H1 (cell line): ENCODE data around the gene DEPDC1. TPM values are rescaled to one million over a fixed set of nuclear protein-coding genes. Genes with fewer than 3 reads are reported as not detected.
A peak's percentile ranks its signal among the peaks of the same experiment; 100 is the strongest.

Experiments
- CTCF ChIA-PET: fragments of 300-600 bp; sonication (Branson Sonifier 250); formaldehyde crosslinking; loops from one replicate; lab custom pipeline; 2021; ENCODE audit not compliant: partially characterized antibody; lab: Charles Lee
- POLR2A ChIA-PET: fragments of 300-600 bp; sonication (Branson Sonifier 250); formaldehyde crosslinking; loops from one replicate; lab custom pipeline; 2021; ENCODE audit warnings: inconsistent platforms; ENCODE audit not compliant: partially characterized antibody; lab: Charles Lee
- DNase-seq, 2 experiments: peaks; one replicate each; pipeline versions ENCODE4 v3.0.0 to v3.0.0-alpha.2; 2010 to 2022; ENCODE audit warnings: low spot score in 2 of 2, low read depth in 1 of 2, mixed read lengths in 1 of 2
- FAIRE-seq: peaks from 2 replicates; lab custom pipeline; 2011; peaks lifted over from hg19 to GRCh38; lab: Jason Lieb, UNC
- H2AFZ ChIP-seq: 2 replicates; pipeline ENCODE4 v1.8.1; 2012; ENCODE audit warnings: low read length, inconsistent platforms
- H2AK5ac ChIP-seq: 2 replicates; pipeline ENCODE4 v1.6.1; 2013; ENCODE audit warnings: low read depth, low read length
- H2BK120ac ChIP-seq: replicated peaks from 2 replicates; pipeline ENCODE3; 2013; ENCODE audit warnings: low read depth, low read length, inconsistent platforms
- H2BK12ac ChIP-seq: 2 replicates; pipeline ENCODE4 v1.6.1; 2013; ENCODE audit warnings: low read depth, low read length
- H2BK15ac ChIP-seq: 2 replicates; pipeline ENCODE4 v1.6.1; 2013; ENCODE audit warnings: low read length
- H2BK20ac ChIP-seq: 2 replicates; pipeline ENCODE4 v1.6.1; 2013; ENCODE audit warnings: low read length
- H2BK5ac ChIP-seq: 2 replicates; pipeline ENCODE4 v1.6.1; 2013; ENCODE audit warnings: low read depth, low read length
- H3K14ac ChIP-seq: 2 replicates; pipeline ENCODE4 v1.6.1; 2013; ENCODE audit warnings: inconsistent platforms; ENCODE audit not compliant: insufficient read length
- H3K18ac ChIP-seq: 2 replicates; pipeline ENCODE4 v1.6.1; 2013; ENCODE audit warnings: low read length; ENCODE audit errors: extremely low read depth
- H3K23ac ChIP-seq: 2 replicates; pipeline ENCODE4 v1.6.1; 2013; ENCODE audit warnings: inconsistent platforms; ENCODE audit not compliant: insufficient read length
- H3K23me2 ChIP-seq: 2 replicates; pipeline ENCODE4 v1.6.1; 2013; ENCODE audit warnings: low read depth, low read length
- H3K27ac ChIP-seq: 2 replicates; pipeline ENCODE4 v1.6.1; 2011; ENCODE audit warnings: low read depth, low read length, inconsistent platforms
- H3K27me3 ChIP-seq, 4 experiments: replicated peaks in 1 of 4; 1 replicate in 1 of 4; 2 replicates in 3 of 4; pipeline versions ENCODE4 v1.6.1 to v1.8.1; 2011 to 2013; ENCODE audit warnings: low read length in 3 of 4, mild to moderate bottlenecking in 3 of 4, inconsistent platforms in 2 of 4, mixed read lengths in 2 of 4, moderate library complexity in 1 of 4; ENCODE audit not compliant: control insufficient read depth in 3 of 4, insufficient read depth in 3 of 4; ENCODE audit errors: extremely low read depth in 1 of 4
- H3K36me3 ChIP-seq, 4 experiments: 2 replicates each; pipeline versions ENCODE4 v1.6.1 to v1.8.1; 2011 to 2013; ENCODE audit warnings: mild to moderate bottlenecking in 4 of 4, low read length in 3 of 4, moderate library complexity in 2 of 4, control low read depth in 1 of 4, inconsistent platforms in 1 of 4; ENCODE audit not compliant: insufficient read depth in 4 of 4, control insufficient read depth in 2 of 4
- H3K4ac ChIP-seq: replicated peaks from 2 replicates; pipeline ENCODE3; 2013; ENCODE audit warnings: low read length, low read depth, mixed read lengths, inconsistent platforms; ENCODE audit not compliant: insufficient read length
- H3K4me1 ChIP-seq, 4 experiments: replicated peaks in 1 of 4; 1 replicate in 1 of 4; 2 replicates in 3 of 4; pipeline versions ENCODE4 v1.6.1 to v1.8.1; 2011 to 2013; ENCODE audit warnings: low read length in 3 of 4, inconsistent platforms in 2 of 4, mixed read lengths in 1 of 4; ENCODE audit not compliant: insufficient read depth in 4 of 4, control insufficient read depth in 3 of 4
- H3K4me2 ChIP-seq, 2 experiments: 2 replicates each; pipeline versions ENCODE4 v1.6.1 to v1.8.1; 2011 to 2013; ENCODE audit warnings: low read depth in 2 of 2, low read length in 2 of 2, control low read depth in 1 of 2, inconsistent platforms in 1 of 2, mild to moderate bottlenecking in 1 of 2; ENCODE audit not compliant: insufficient read depth in 1 of 2
- H3K4me3 ChIP-seq, 4 experiments: fragments of 200-600, 300-600 bp in 1 of 4; sonication (generic), shearing (Covaris generic), sonication (Bioruptor Twin) in 1 of 4; 2 replicates each; pipeline versions ENCODE4 v1.5.1 to v1.8.1; 2011 to 2016; ENCODE audit warnings: low read length in 4 of 4, low read depth in 3 of 4, control low read depth in 2 of 4, inconsistent platforms in 2 of 4, mild to moderate bottlenecking in 2 of 4, mixed read lengths in 1 of 4, moderate library complexity in 1 of 4; ENCODE audit not compliant: insufficient read depth in 2 of 4; ENCODE audit errors: extremely low read depth in 1 of 4
- H3K56ac ChIP-seq: replicated peaks from 2 replicates; pipeline ENCODE3; 2013; ENCODE audit warnings: low read depth, mild to moderate bottlenecking, mixed read lengths, low read length, inconsistent platforms; ENCODE audit not compliant: insufficient read length
- H3K79me1 ChIP-seq: 2 replicates; pipeline ENCODE4 v1.6.1; 2013; ENCODE audit warnings: low read depth, low read length, control low read depth
- H3K79me2 ChIP-seq, 2 experiments: 2 replicates each; pipeline versions ENCODE4 v1.6.1 to v1.8.1; 2012 to 2013; ENCODE audit warnings: low read length in 2 of 2, mild to moderate bottlenecking in 2 of 2, inconsistent platforms in 1 of 2; ENCODE audit not compliant: insufficient read depth in 2 of 2, control insufficient read depth in 1 of 2
- H3K9ac ChIP-seq, 4 experiments: replicated peaks in 1 of 4; 1 replicate in 1 of 4; 2 replicates in 3 of 4; pipeline versions ENCODE4 v1.6.1 to v1.8.1; 2011 to 2013; ENCODE audit warnings: low read depth in 3 of 4, low read length in 3 of 4, control low read depth in 2 of 4, mild to moderate bottlenecking in 2 of 4, moderate library complexity in 2 of 4, inconsistent platforms in 1 of 4; ENCODE audit errors: extremely low read depth in 1 of 4
- H3K9me3 ChIP-seq, 2 experiments: 2 replicates each; pipeline versions ENCODE4 v1.6.1 to v1.8.1; 2012 to 2013; ENCODE audit warnings: mild to moderate bottlenecking in 2 of 2, moderate library complexity in 2 of 2, control low read depth in 1 of 2, inconsistent platforms in 1 of 2, low read depth in 1 of 2, low read length in 1 of 2, mixed read lengths in 1 of 2; ENCODE audit not compliant: insufficient read depth in 2 of 2
- H4K20me1 ChIP-seq, 2 experiments: replicated peaks in 1 of 2; 2 replicates each; pipeline versions ENCODE3 to v1.8.1; 2011 to 2013; ENCODE audit warnings: inconsistent platforms in 2 of 2, low read length in 2 of 2, mild to moderate bottlenecking in 1 of 2; ENCODE audit not compliant: insufficient read depth in 2 of 2, control insufficient read depth in 1 of 2
- H4K5ac ChIP-seq: 2 replicates; pipeline ENCODE4 v1.6.1; 2013; ENCODE audit warnings: low read length, low read depth, mixed read lengths, inconsistent platforms; ENCODE audit not compliant: insufficient read length
- H4K8ac ChIP-seq: 2 replicates; pipeline ENCODE4 v1.8.0; 2013; ENCODE audit warnings: mild to moderate bottlenecking, moderate library complexity, low read length, inconsistent platforms; ENCODE audit not compliant: insufficient read depth; ENCODE audit errors: extremely low read depth
- H4K91ac ChIP-seq: replicated peaks from 2 replicates; pipeline ENCODE3; 2013; ENCODE audit warnings: low read length, mixed read lengths, inconsistent platforms; ENCODE audit not compliant: insufficient read length
- CTCF ChIP-seq, 3 experiments: IDR thresholded peaks; 1 replicate in 2 of 3; 2 replicates in 1 of 3; pipeline versions ENCODE4 v1.5.1 to v1.6.1; 2011; ENCODE audit warnings: low read length in 3 of 3, mild to moderate bottlenecking in 3 of 3, inconsistent platforms in 2 of 3, low read depth in 1 of 3, moderate library complexity in 1 of 3; ENCODE audit not compliant: insufficient read depth in 1 of 3; ENCODE audit errors: control extremely low read depth in 1 of 3
- JUN ChIP-seq: IDR thresholded peaks from 2 replicates; pipeline ENCODE4 v1.6.1; 2011; ENCODE audit warnings: low read depth, mild to moderate bottlenecking, improper control_type of control experiment, low read length
- KDM1A ChIP-seq: fragments of 200-600, 300-600 bp; sonication (generic); IDR thresholded peaks from 2 replicates; pipeline ENCODE4 v1.7.1; 2016; ENCODE audit warnings: mild to moderate bottlenecking, low read length, borderline replicate concordance
- PHF8 ChIP-seq: fragments of 200-600 bp; sonication (generic); conservative IDR thresholded peaks from 2 replicates; pipeline ENCODE4 v1.7.1; 2012; ENCODE audit warnings: low read depth, mild to moderate bottlenecking, inconsistent platforms, low read length, moderate library complexity
- RNF2 ChIP-seq: fragments of 200-900, 300-1000 bp; sonication (generic); IDR thresholded peaks from 2 replicates; pipeline ENCODE4 v1.7.1; 2016; ENCODE audit warnings: borderline replicate concordance, low read depth, mild to moderate bottlenecking, antibody characterized with exemption, low read length; ENCODE audit not compliant: poor library complexity, severe bottlenecking; ENCODE audit errors: missing control alignments
- SP1 ChIP-seq: IDR thresholded peaks from 2 replicates; pipeline ENCODE4 v1.6.1; 2011; ENCODE audit warnings: low read depth, low read length
- SP2 ChIP-seq: IDR thresholded peaks from 2 replicates; pipeline ENCODE4 v1.6.1; 2012; ENCODE audit warnings: mild to moderate bottlenecking, low read length, inconsistent platforms
- SUZ12 ChIP-seq: fragments of 200-600 bp; sonication (generic); IDR thresholded peaks from 2 replicates; pipeline ENCODE4 v1.6.1; 2012; ENCODE audit warnings: mild to moderate bottlenecking, inconsistent platforms, low read length, moderate library complexity, mixed read lengths
- TAF1 ChIP-seq: IDR thresholded peaks from 2 replicates; pipeline ENCODE4 v1.6.1; 2011; ENCODE audit warnings: mild to moderate bottlenecking, low read depth, low read length
- WGBS, 2 experiments: shearing (Covaris generic) in 1 of 2; methylation state at CpG; one replicate each; pipeline versions ENCODE4 v1.1.6 to v1.1.7; 2013 to 2015; ENCODE audit warnings: low lambda C conversion rate in 2 of 2, mixed read lengths in 2 of 2, inconsistent platforms in 1 of 2, low coverage in 1 of 2, missing lambda C conversion rate in 1 of 2; ENCODE audit not compliant: insufficient replicate concordance in 2 of 2, insufficient coverage in 1 of 2, insufficient read length in 1 of 2; ENCODE audit errors: extremely low coverage in 1 of 2, missing lambda C conversion rate in 1 of 2; 5-methylcytosine and 5-hydroxymethylcytosine counted together
- polyA plus RNA-seq, 7 experiments: library from polyadenylated mRNA; depleted of rRNA in 3 of 7; stranded (reverse) in 5 of 7; unstranded in 2 of 7; fragments of >200 nt in 5 of 7; fragments of 200-250 nt in 2 of 7; gene quantifications; 1 replicate in 5 of 7; 2 replicates in 1 of 7; 4 replicates in 1 of 7; pipeline versions ENCODE4 v1.2.1 to v1.2.3, GENCODE V29; 2011 to 2013; ENCODE audit warnings: missing spikeins in 2 of 7, mixed read lengths in 2 of 7
- total RNA-seq: library from RNA; stranded (reverse); fragmentation: NEBNext Ultra II Directional; extraction: Animal tissue kit (Norgen Biotek cat#: 25700); gene quantifications from 2 replicates; pipeline ENCODE4 v1.2.1, GENCODE V29; 2021

Gene DEPDC1
- total and polyA plus RNA-seq, 2 of the 8 experiments (the other 6 are each of a cell fraction or from before 2014, with no cell fraction given): 5.5 to 46.5 TPM

- Histone ChIP-seq H3K9ac (no peak overlapping the region), H3K23me2 (no peaks in the 10 kb centered on the region), H2BK12ac (no peak overlapping the region), H3K4ac (no peak overlapping the region), H2BK15ac (no peak overlapping the region), H4K8ac (no peak overlapping the region), H2BK20ac (no peak overlapping the region), H3K4me3 (no peak overlapping the region), H3K18ac (no peak overlapping the region), H4K20me1 (no peaks in the 10 kb centered on the region), H3K23ac (no peak overlapping the region), H3K9me3 (no peaks in the 10 kb centered on the region), H3K27ac (no peak overlapping the region), H3K4me1 (peaks cover 0 to 2% (median 0%) of the 10 kb centered on the region in 4 experiments; a peak in 2 of 7 replicates), H4K5ac (no peak overlapping the region), H3K79me1 (no peaks in the 10 kb centered on the region), H2AK5ac (no peak overlapping the region), H3K79me2 (no peaks in the 10 kb centered on the region), H3K14ac (no peak overlapping the region), H4K91ac (no peak overlapping the region), H3K27me3 (no peaks in the 10 kb centered on the region), H3K56ac (no peak overlapping the region), H3K36me3 (no peaks in the 10 kb centered on the region), H2AFZ (no peak overlapping the region; the same call in 1 of the 2 replicates), H2BK120ac (no peak overlapping the region), H2BK5ac (no peak overlapping the region), H3K4me2 (no peak overlapping the region)
- FAIRE-seq: peak; percentile 32
- CTCF ChIA-PET: interaction anchor here (0.6 to 4.3 kb wide), 49 partner anchors 10 to 1653 kb away, joined by 3 to 60 read pairs (median 4); no protein-coding TSS in a partner anchor
- POLR2A ChIA-PET: interaction anchor here (0.5 kb wide), 1 partner anchor 1971 kb away, joined by 3 read pairs; no protein-coding TSS in a partner anchor
- 46% methylated on average over 5 of the region's 5 CpGs; no CpG with 5 or more reads in 1 of the 2 experiments for WGBS, 2 experiments
- DNase-seq: peak in 1 of 2 experiments; percentile 61
- TF ChIP-seq SUZ12: no peak
- peak in 2 of 3 experiments; percentile 54 to 72; a peak in 2 of 4 replicates for TF ChIP-seq CTCF (IDR thresholded peaks at IDR 0.05; ENCODE audit: control extremely low read depth in 1 of 3, insufficient read depth in 1 of 3, low read depth in 1 of 3, low read length in 3 of 3)
- TF ChIP-seq PHF8: no peak
- no peak for TF ChIP-seq JUN
- no peak for TF ChIP-seq KDM1A
- no peak for TF ChIP-seq RNF2
- TF ChIP-seq SP1: no peak
- no peak for TF ChIP-seq TAF1
- no peak for TF ChIP-seq SP2
These were observed 53.9 kb downstream of the DEPDC1 start for GRCh38 chr1:68442822-68443556.
